ENCODE data around the gene PRKG1.
A peak's percentile ranks its signal among the peaks of the same experiment; 100 is the strongest.

Gene PRKG1

GRCh38 chr10:51981731-51982130, 907.4 kb downstream of the PRKG1 start:
- TF ChIP-seq CTCF (IDR thresholded peaks at IDR 0.05; ENCODE audit: borderline replicate concordance, insufficient read depth, low read depth, low read length): no peak
- no peak overlapping the region for H3K4me3 ChIP-seq (ENCODE audit: low read depth, low read length)

- H3K4me3 ChIP-seq (ENCODE audit: low read depth, low read length): no peak overlapping the region
- TF ChIP-seq CTCF (IDR thresholded peaks at IDR 0.05; ENCODE audit: borderline replicate concordance, insufficient read depth, low read depth, low read length): no peak
Measured at GRCh38 chr10:51983481-51983880, 909.2 kb downstream of the PRKG1 start.

- no peak for TF ChIP-seq CTCF (IDR thresholded peaks at IDR 0.05; ENCODE audit: borderline replicate concordance, insufficient read depth, low read depth, low read length)
- no peak overlapping the region for H3K4me3 ChIP-seq (ENCODE audit: low read depth, low read length)
Measured at GRCh38 chr10:51985336-51985735, 911.0 kb downstream of the PRKG1 start.

- no peak for TF ChIP-seq CTCF (IDR thresholded peaks at IDR 0.05; ENCODE audit: borderline replicate concordance, insufficient read depth, low read depth, low read length)
- no peak overlapping the region for H3K4me3 ChIP-seq (ENCODE audit: low read depth, low read length)
Measured at GRCh38 chr10:51986516-51986915, 912.2 kb downstream of the PRKG1 start.

- no peak overlapping the region for H3K4me3 ChIP-seq (ENCODE audit: low read depth, low read length)
- no peak for TF ChIP-seq CTCF (IDR thresholded peaks at IDR 0.05; ENCODE audit: borderline replicate concordance, insufficient read depth, low read depth, low read length)
Measured at GRCh38 chr10:51993475-51993874, 919.2 kb downstream of the PRKG1 start.

- H3K4me3 ChIP-seq (ENCODE audit: low read depth, low read length): no peak overlapping the region
- no peak for TF ChIP-seq CTCF (IDR thresholded peaks at IDR 0.05; ENCODE audit: borderline replicate concordance, insufficient read depth, low read depth, low read length)
Measured at GRCh38 chr10:51999096-51999495, 924.8 kb downstream of the PRKG1 start.

GRCh38 chr10:52004342-52004949, 930.2 kb downstream of the PRKG1 start:
- H3K4me3 ChIP-seq (ENCODE audit: low read depth, low read length): no peak overlapping the region
- peak; percentile 37; the same call in 1 of the 2 replicates for TF ChIP-seq CTCF (IDR thresholded peaks at IDR 0.05; ENCODE audit: borderline replicate concordance, insufficient read depth, low read depth, low read length)
